Gastrocnemius medialis (tissue), 4 donors: Measurements from ENCODE around the gene BCAS4. TPM values are rescaled to one million over a fixed set of nuclear protein-coding genes. Genes with fewer than 3 reads are reported as not detected.
"Not testable (repeated sequence)": the region's sequence is repeated elsewhere in the genome, so short reads cannot be mapped to it uniquely, and the experiment has no call there.

Source experiments
- ATAC-seq, 2 donors: fragments of 150-250 bp; one replicate each; pipeline ENCODE4 v1.9.1; 2016
- DNase-seq, 2 donors: peaks; one replicate each; pipeline ENCODE4 v3.0.0-alpha.2; 2019
- H3K27ac ChIP-seq, 4 donors: fragments of 200-600 bp; sonication (generic); 1 replicate in 1 of 4; 2 replicates in 3 of 4; pipeline ENCODE4 v1.5.1; 2016 to 2018; ENCODE audit warnings: mild to moderate bottlenecking in 2 of 4, moderate library complexity in 1 of 4
- H3K27me3 ChIP-seq, 3 donors: fragments of 200-600 bp; sonication (generic) in 2 of 3; 1 replicate in 1 of 3; 2 replicates in 2 of 3; pipeline versions ENCODE4 v1.5.1 to v1.6.0; 2016 to 2019; ENCODE audit warnings: mild to moderate bottlenecking in 1 of 3, moderate library complexity in 1 of 3
- H3K36me3 ChIP-seq, 2 donors: fragments of 200-600 bp; sonication (generic) in 1 of 2; one replicate each; pipeline ENCODE4 v1.5.1; 2017 to 2018
- H3K4me1 ChIP-seq, 2 donors: fragments of 200-600 bp; sonication (generic) in 1 of 2; one replicate each; pipeline ENCODE4 v1.5.1; 2016 to 2017; ENCODE audit warnings: mild to moderate bottlenecking in 2 of 2
- H3K4me3 ChIP-seq, 4 donors: fragments of 200-600 bp; sonication (generic) in 3 of 4; 1 replicate in 1 of 4; 2 replicates in 3 of 4; pipeline ENCODE4 v1.5.1; 2016 to 2019; ENCODE audit warnings: mild to moderate bottlenecking in 2 of 4
- H3K9me3 ChIP-seq, 3 donors: fragments of 200-600 bp; sonication (generic) in 2 of 3; 1 replicate in 1 of 3; 2 replicates in 2 of 3; pipeline ENCODE4 v1.5.1; 2016 to 2019
- POLR2A ChIP-seq, 2 donors: fragments of 450-650 bp; IDR thresholded peaks; one replicate each; pipeline ENCODE4 v1.6.1; 2017; ENCODE audit warnings: antibody characterized with exemption in 2 of 2, mild to moderate bottlenecking in 2 of 2, moderate library complexity in 2 of 2
- in situ Hi-C, 4 donors: fragments of 200-750 bp; cut with MboI; loops; one replicate each; pipeline versions ENCODE4 v1.15.0 to v1.8.0; 2017; ENCODE audit warnings: low sequenced_read_pairs in 4 of 4
- intact Hi-C: fragments of 100-400 bp; cut with DNase I; formaldehyde crosslinking; loops from one replicate; pipeline ENCODE4 v1.15.1; 2023; ENCODE audit warnings: low total_unique reads
- total RNA-seq, 4 donors: library from RNA; depleted of rRNA; stranded (reverse); fragments of >200 nt; gene quantifications; one replicate each; pipeline versions ENCODE4 v1.1.0 to v1.2.3, GENCODE V29; 2016
- TF ChIP-seq, protein P1 (sequence below), 5 experiments: fragments of 450-650 bp in 3 of 5; fragments of 200-600 bp in 2 of 5; sonication (generic) in 2 of 5; IDR thresholded peaks in 4 of 5; conservative IDR thresholded peaks in 1 of 5; 1 replicate in 4 of 5; 2 replicates in 1 of 5; pipeline ENCODE4 v1.5.1; 2016 to 2019; ENCODE audit warnings: antibody characterized with exemption in 5 of 5, mild to moderate bottlenecking in 3 of 5, moderate library complexity in 3 of 5

BCAS4 gene
- total RNA-seq, 4 donors from 2014 or later: 0.16 to 2.2 (median 0.51) TPM; not detected in 1

DNA sequence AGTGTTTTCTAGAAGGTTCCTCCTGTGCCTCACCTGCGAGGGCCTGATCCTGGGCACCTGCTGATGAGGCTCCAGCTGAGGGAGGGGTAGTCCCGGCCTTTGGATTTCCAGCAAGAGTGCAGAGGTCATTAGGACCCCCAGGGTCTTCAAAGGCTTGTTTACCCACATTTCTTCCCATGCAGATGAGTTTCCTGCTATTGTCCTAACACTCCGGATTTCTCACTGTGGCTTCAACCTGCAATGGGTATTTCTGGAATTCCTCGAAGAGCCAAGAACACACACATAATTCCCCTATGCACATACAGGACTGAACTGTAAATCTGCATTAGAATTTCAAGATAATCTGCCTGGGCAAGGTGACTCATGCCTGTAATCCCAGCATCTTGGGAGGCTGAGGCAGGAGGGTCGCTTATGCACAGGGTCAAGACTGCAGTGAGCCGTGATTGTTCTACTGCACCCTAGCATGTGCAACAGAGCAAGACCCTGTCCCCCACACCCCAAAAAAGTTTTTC, 82.4 kb downstream of the BCAS4 start:
- intact Hi-C loops (no loop called here), in situ Hi-C loops (no loop called here)
- Histone ChIP-seq H3K27ac (no peak overlapping the region), H3K9me3 (no peaks in the 10 kb centered on the region), H3K4me3 (no peak overlapping the region), H3K36me3 (no peaks in the 10 kb centered on the region), H3K4me1 (no peaks in the 10 kb centered on the region), H3K27me3 (no peaks in the 10 kb centered on the region)
- DNase-seq (no peak), ATAC-seq (no peak)
- TF ChIP-seq POLR2A (IDR thresholded peaks at IDR 0.05): no peak
- TF ChIP-seq, protein P1, sequence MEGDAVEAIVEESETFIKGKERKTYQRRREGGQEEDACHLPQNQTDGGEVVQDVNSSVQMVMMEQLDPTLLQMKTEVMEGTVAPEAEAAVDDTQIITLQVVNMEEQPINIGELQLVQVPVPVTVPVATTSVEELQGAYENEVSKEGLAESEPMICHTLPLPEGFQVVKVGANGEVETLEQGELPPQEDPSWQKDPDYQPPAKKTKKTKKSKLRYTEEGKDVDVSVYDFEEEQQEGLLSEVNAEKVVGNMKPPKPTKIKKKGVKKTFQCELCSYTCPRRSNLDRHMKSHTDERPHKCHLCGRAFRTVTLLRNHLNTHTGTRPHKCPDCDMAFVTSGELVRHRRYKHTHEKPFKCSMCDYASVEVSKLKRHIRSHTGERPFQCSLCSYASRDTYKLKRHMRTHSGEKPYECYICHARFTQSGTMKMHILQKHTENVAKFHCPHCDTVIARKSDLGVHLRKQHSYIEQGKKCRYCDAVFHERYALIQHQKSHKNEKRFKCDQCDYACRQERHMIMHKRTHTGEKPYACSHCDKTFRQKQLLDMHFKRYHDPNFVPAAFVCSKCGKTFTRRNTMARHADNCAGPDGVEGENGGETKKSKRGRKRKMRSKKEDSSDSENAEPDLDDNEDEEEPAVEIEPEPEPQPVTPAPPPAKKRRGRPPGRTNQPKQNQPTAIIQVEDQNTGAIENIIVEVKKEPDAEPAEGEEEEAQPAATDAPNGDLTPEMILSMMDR (IDR thresholded peaks at IDR 0.05 in 4 of 5, conservative IDR thresholded peaks at IDR 0.05 in 1 of 5): no peak

DNA sequence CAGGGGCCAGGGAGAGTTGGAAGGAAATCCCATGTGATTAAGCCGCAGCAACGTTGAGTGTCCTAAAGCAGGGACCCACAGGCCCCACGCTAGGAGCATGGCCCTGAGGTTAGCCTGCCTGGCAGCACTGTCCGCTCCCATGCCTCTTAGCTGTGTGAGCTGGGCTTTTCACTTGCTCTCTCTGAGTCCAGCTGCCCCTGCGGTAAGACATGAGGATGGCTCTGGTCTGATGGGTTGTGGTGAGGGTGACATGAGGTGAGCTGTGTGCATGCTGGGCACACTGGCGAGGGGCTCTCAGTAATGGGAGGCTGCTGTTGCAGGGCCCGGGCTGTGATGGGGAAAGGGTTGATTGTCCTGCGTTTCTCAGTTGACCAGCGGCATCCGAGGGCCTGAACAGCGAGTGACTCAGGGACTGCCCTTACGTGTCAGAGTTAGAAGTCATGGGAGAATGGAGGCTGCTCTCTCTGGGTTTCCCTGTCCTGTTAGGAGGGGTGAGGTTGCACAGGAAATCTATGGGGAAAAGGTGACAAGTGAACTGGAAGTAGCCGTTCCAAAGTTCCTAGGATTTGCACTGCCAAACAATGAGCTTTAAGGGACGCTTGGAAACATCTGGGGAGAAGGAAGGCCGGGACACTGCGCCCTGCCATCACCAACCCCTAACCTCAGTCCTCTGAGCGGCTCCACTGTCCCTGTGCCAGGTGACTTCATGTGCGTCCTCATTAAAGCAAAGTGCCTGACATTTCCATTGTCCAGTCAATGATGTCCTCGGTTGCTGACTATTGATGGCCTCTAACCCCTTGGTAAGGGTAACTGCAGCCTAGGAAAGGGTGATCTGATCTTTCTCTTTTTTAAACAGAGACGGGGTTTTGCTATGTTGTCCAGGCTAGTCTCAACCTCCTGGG, 85.0 kb downstream of the BCAS4 start:
- in situ Hi-C loops: no loop called here
- DNase-seq: no peak
- no peaks in the 10 kb centered on the region for H3K9me3 ChIP-seq
- intact Hi-C loops: no loop called here
- H3K4me1 ChIP-seq: no peaks in the 10 kb centered on the region
- no peak overlapping the region for H3K4me3 ChIP-seq
- no peaks in the 10 kb centered on the region for H3K36me3 ChIP-seq
- TF ChIP-seq POLR2A (IDR thresholded peaks at IDR 0.05): no peak
- TF ChIP-seq, protein P1 (IDR thresholded peaks at IDR 0.05 in 4 of 5, conservative IDR thresholded peaks at IDR 0.05 in 1 of 5): no peak
- no peak for ATAC-seq
- H3K27me3 ChIP-seq: no peaks in the 10 kb centered on the region
- no peak overlapping the region for H3K27ac ChIP-seq

DNA sequence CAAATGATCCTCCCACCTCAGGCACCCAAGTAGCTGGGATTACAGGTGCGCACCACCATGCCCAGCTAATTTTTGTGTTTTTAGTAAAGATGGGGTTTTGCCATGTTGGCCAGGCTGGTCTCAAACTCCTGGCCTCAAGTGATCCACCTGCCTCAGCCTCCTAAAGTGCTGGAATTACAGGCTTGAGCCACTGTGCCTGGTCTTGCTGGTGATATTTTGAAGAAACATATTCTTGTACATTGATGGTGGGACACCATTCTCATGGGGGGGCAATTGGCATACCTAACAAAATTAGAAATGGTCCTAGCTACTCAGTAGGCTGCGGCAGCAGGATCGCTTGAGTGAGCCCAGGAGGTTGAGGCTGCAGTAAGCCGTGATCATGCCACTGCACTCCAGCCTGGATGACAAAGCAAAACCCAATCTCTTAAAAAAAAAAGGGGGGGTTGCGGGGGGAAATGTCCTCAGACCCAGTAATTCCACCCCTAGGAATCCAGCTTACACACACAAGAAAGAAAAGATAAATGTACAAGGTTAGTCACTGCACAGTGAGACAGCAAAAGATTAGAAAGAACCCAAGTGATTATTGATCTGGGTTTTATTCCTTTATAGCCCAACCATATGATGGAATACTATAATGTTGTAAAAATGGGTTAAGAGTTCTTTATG, 87.0 kb downstream of the BCAS4 start:
- in situ Hi-C loops, H3K9me3 ChIP-seq, H3K4me3 ChIP-seq, H3K36me3 ChIP-seq, DNase-seq, H3K4me1 ChIP-seq, intact Hi-C loops, ATAC-seq, H3K27ac ChIP-seq, H3K27me3 ChIP-seq: not testable (repeated sequence)

DNA sequence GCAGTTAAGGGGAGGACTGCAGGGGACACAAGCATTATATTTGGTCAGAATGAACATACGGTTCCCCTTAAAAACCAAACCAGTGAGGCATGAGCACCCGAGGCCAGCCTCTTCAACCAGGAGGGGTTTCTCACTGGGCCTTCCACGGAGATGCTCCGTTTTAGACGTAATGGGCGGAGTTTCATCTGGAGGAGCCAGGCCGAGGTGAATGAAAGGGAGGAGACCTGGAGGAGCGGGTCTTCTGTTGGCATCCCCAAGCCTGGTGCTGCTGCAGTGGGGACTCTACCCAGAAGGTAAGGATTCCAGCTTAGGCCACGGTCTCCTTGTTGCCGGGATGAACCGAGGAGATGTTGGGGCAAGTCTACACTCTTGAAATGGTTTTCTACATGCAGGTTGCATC, 89.0 kb downstream of the BCAS4 start:
- H3K9me3 ChIP-seq: no peaks in the 10 kb centered on the region
- in situ Hi-C loops: no loop called here
- peaks cover 0 to 3% of the 10 kb centered on the region in 2 donors for H3K36me3 ChIP-seq
- TF ChIP-seq, protein P1 (IDR thresholded peaks at IDR 0.05 in 4 of 5, conservative IDR thresholded peaks at IDR 0.05 in 1 of 5): no peak
- TF ChIP-seq POLR2A (IDR thresholded peaks at IDR 0.05): no peak
- DNase-seq (no peak), ATAC-seq (no peak)
- H3K27me3 ChIP-seq: no peaks in the 10 kb centered on the region
- H3K4me1 ChIP-seq: no peaks in the 10 kb centered on the region
- intact Hi-C loops: no loop called here
- H3K4me3 ChIP-seq: no peak overlapping the region
- no peak overlapping the region for H3K27ac ChIP-seq

DNA sequence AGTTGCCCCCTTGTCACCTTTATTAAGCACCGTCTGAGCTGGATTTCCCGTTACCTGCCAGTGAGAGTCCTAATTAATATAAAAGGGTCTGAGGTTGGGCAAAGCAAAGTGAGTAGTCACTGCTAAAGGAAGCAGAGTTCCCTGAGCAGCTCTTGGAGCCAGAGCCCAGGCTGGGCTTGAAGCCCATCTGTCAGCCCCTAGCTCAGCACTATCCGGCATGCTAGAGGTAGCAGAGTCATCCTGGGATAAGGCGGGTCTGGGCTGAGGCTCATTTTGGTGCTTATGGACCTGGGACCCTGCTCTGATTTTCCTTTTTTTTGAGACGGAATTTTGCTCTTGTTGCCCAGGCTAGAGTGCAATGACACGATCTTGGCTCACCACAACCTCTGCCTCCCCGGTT, 90.2 kb downstream of the BCAS4 start:
- ATAC-seq (no peak), DNase-seq (no peak)
- peaks cover 0 to 6% of the 10 kb centered on the region in 2 donors for H3K36me3 ChIP-seq
- in situ Hi-C loops (no loop called here), intact Hi-C loops (no loop called here)
- no peaks in the 10 kb centered on the region for H3K9me3 ChIP-seq
- TF ChIP-seq, protein P1 (IDR thresholded peaks at IDR 0.05 in 4 of 5, conservative IDR thresholded peaks at IDR 0.05 in 1 of 5): no peak
- TF ChIP-seq POLR2A (IDR thresholded peaks at IDR 0.05): no peak
- no peaks in the 10 kb centered on the region for H3K4me1 ChIP-seq
- no peaks in the 10 kb centered on the region for H3K27me3 ChIP-seq
- H3K27ac ChIP-seq: no peak overlapping the region
- H3K4me3 ChIP-seq: no peak overlapping the region
